ENCODE measurements around the gene FSTL1. TPM values are rescaled to one million over a fixed set of nuclear protein-coding genes. Genes with fewer than 3 reads are reported as not detected.

Gene FSTL1
- total RNA-seq, 2 experiments from 2014 or later, result 0.12 to 0.40 TPM

GRCh38 chr3:120432150-120432860 is 18.5 kb downstream of the FSTL1 start:
- no peak overlapping the region for H3K27ac Mint-ChIP-seq
- H3K4me3 Mint-ChIP-seq, result no peak overlapping the region
- H3K36me3 Mint-ChIP-seq, result no peaks in the 10 kb centered on the region
- DNase-seq, result no peak
- ChIA-PET CTCF (interaction anchor here (1.2 kb wide), 1 partner anchor 15 kb away, joined by 5 read pairs; no protein-coding TSS in a partner anchor), POLR2A (no interaction called here)
- intact Hi-C loops (cut with micrococcal nuclease), result no loop called here
- H3K9me3 Mint-ChIP-seq, result no peaks in the 10 kb centered on the region
- peaks cover 11% of the 10 kb centered on the region for H3K27me3 Mint-ChIP-seq
- no peaks in the 10 kb centered on the region for H3K4me1 Mint-ChIP-seq (ENCODE audit: low read depth)

- intact Hi-C loops (cut with micrococcal nuclease), result no loop called here
- DNase-seq, result no peak
- Mint-ChIP-seq H3K4me1 (ENCODE audit: low read depth) (no peaks in the 10 kb centered on the region), H3K36me3 (no peaks in the 10 kb centered on the region), H3K9me3 (no peaks in the 10 kb centered on the region), H3K27ac (no peak overlapping the region), H3K27me3 (peaks cover 8% of the 10 kb centered on the region), H3K4me3 (no peak overlapping the region)
- CTCF ChIA-PET, result no interaction called here
- POLR2A ChIA-PET, result no interaction called here
Observed at GRCh38 chr3:120429921-120430361, 20.9 kb downstream of the FSTL1 start.

- Mint-ChIP-seq H3K9me3 (no peaks in the 10 kb centered on the region), H3K27ac (no peak overlapping the region), H3K4me3 (no peak overlapping the region), H3K36me3 (no peaks in the 10 kb centered on the region), H3K4me1 (ENCODE audit: low read depth) (no peaks in the 10 kb centered on the region), H3K27me3 (peaks cover 10% of the 10 kb centered on the region)
- ChIA-PET POLR2A (no interaction called here), CTCF (no interaction called here)
- intact Hi-C loops (cut with micrococcal nuclease), result no loop called here
- no peak for DNase-seq
Observed at GRCh38 chr3:120428924-120429323, 21.9 kb downstream of the FSTL1 start.

GRCh38 chr3:120427201-120427600 is 23.6 kb downstream of the FSTL1 start:
- no peaks in the 10 kb centered on the region for H3K9me3 Mint-ChIP-seq
- ChIA-PET CTCF (no interaction called here), POLR2A (no interaction called here)
- DNase-seq, result no peak
- peaks cover 10% of the 10 kb centered on the region for H3K27me3 Mint-ChIP-seq
- intact Hi-C loops (cut with micrococcal nuclease), result no loop called here
- H3K4me1 Mint-ChIP-seq (ENCODE audit: low read depth), result no peaks in the 10 kb centered on the region
- H3K36me3 Mint-ChIP-seq, result no peaks in the 10 kb centered on the region
- no peak overlapping the region for H3K27ac Mint-ChIP-seq
- no peak overlapping the region for H3K4me3 Mint-ChIP-seq

GRCh38 chr3:120425572-120426250 is 25.1 kb downstream of the FSTL1 start:
- Mint-ChIP-seq H3K9me3 (no peaks in the 10 kb centered on the region), H3K27me3 (peaks cover 10% of the 10 kb centered on the region), H3K4me3 (no peak overlapping the region), H3K36me3 (no peaks in the 10 kb centered on the region), H3K4me1 (ENCODE audit: low read depth) (no peaks in the 10 kb centered on the region), H3K27ac (no peak overlapping the region)
- DNase-seq, result no peak
- intact Hi-C loops (cut with micrococcal nuclease), result no loop called here
- ChIA-PET POLR2A (no interaction called here), CTCF (interaction anchor here (1.0 to 1.5 kb wide), 2 partner anchors 136 to 182 kb away, joined by 5 read pairs; no protein-coding TSS in a partner anchor)

GRCh38 chr3:120424976-120425570 is 25.7 kb downstream of the FSTL1 start:
- H3K27ac Mint-ChIP-seq, result no peak overlapping the region
- H3K4me3 Mint-ChIP-seq, result no peak overlapping the region
- CTCF ChIA-PET, result interaction anchor here (1.0 to 1.5 kb wide), 2 partner anchors 136 to 181 kb away, joined by 5 read pairs; no protein-coding TSS in a partner anchor
- H3K27me3 Mint-ChIP-seq, result peaks cover 10% of the 10 kb centered on the region
- no peak for DNase-seq
- no peaks in the 10 kb centered on the region for H3K9me3 Mint-ChIP-seq
- no peaks in the 10 kb centered on the region for H3K36me3 Mint-ChIP-seq
- intact Hi-C loops (cut with micrococcal nuclease), result no loop called here
- POLR2A ChIA-PET, result no interaction called here
- H3K4me1 Mint-ChIP-seq (ENCODE audit: low read depth), result no peaks in the 10 kb centered on the region

- H3K4me3 Mint-ChIP-seq, result no peak overlapping the region
- H3K27ac Mint-ChIP-seq, result no peak overlapping the region
- no peak for DNase-seq
- ChIA-PET CTCF (interaction anchor here (1.0 kb wide), 1 partner anchor 134 kb away, joined by 3 read pairs; no protein-coding TSS in a partner anchor), POLR2A (no interaction called here)
- intact Hi-C loops (cut with micrococcal nuclease), result no loop called here
- no peaks in the 10 kb centered on the region for H3K36me3 Mint-ChIP-seq
- peaks cover 10% of the 10 kb centered on the region for H3K27me3 Mint-ChIP-seq
- no peaks in the 10 kb centered on the region for H3K4me1 Mint-ChIP-seq (ENCODE audit: low read depth)
- H3K9me3 Mint-ChIP-seq, result no peaks in the 10 kb centered on the region
Observed at GRCh38 chr3:120424506-120424905, 26.3 kb downstream of the FSTL1 start.

GRCh38 chr3:120423432-120423831 is 27.4 kb downstream of the FSTL1 start:
- H3K9me3 Mint-ChIP-seq, result no peaks in the 10 kb centered on the region
- POLR2A ChIA-PET, result interaction anchor here (0.6 kb wide), 1 partner anchor 33 kb away, joined by 4 read pairs; no protein-coding TSS in a partner anchor
- H3K27me3 Mint-ChIP-seq, result peaks cover 8% of the 10 kb centered on the region
- H3K36me3 Mint-ChIP-seq, result no peaks in the 10 kb centered on the region
- H3K27ac Mint-ChIP-seq, result no peak overlapping the region
- H3K4me3 Mint-ChIP-seq, result no peak overlapping the region
- peaks cover 4% of the 10 kb centered on the region for H3K4me1 Mint-ChIP-seq (ENCODE audit: low read depth)
- DNase-seq, result no peak
- CTCF ChIA-PET, result interaction anchor here (1.4 kb wide), 1 partner anchor 81 kb away, joined by 3 read pairs; no protein-coding TSS in a partner anchor
- intact Hi-C loops (cut with micrococcal nuclease), result no loop called here

- intact Hi-C loops (cut with micrococcal nuclease), result no loop called here
- peaks cover 4% of the 10 kb centered on the region for H3K27me3 Mint-ChIP-seq
- CTCF ChIA-PET, result interaction anchor here (0.9 to 8.5 kb wide), 5 partner anchors 9 to 178 kb away, joined by 3 to 241 read pairs (median 5); no protein-coding TSS in a partner anchor
Observed at GRCh38 chr3:120421926-120422325, 28.9 kb downstream of the FSTL1 start.

GRCh38 chr3:120420928-120421551 is 29.8 kb downstream of the FSTL1 start:
- H3K9me3 Mint-ChIP-seq, result no peaks in the 10 kb centered on the region
- no peak overlapping the region for H3K27ac Mint-ChIP-seq
- peaks cover 1% of the 10 kb centered on the region for H3K27me3 Mint-ChIP-seq
- DNase-seq, result no peak
- intact Hi-C loops (cut with micrococcal nuclease), result no loop called here
- POLR2A ChIA-PET, result no interaction called here
- H3K4me1 Mint-ChIP-seq (ENCODE audit: low read depth), result peaks cover 12% of the 10 kb centered on the region
- CTCF ChIA-PET, result interaction anchor here (2.0 to 8.5 kb wide), 3 partner anchors 138 to 177 kb away, joined by 5 to 241 read pairs (median 12); no protein-coding TSS in a partner anchor
- no peaks in the 10 kb centered on the region for H3K36me3 Mint-ChIP-seq
- no peak overlapping the region for H3K4me3 Mint-ChIP-seq

More at GRCh38 chr3:120421926-120422325, 28.9 kb downstream of the FSTL1 start:
- peaks cover 11% of the 10 kb centered on the region for H3K4me1 Mint-ChIP-seq (ENCODE audit: low read depth)
- no peaks in the 10 kb centered on the region for H3K9me3 Mint-ChIP-seq
- POLR2A ChIA-PET, result no interaction called here
- no peak overlapping the region for H3K4me3 Mint-ChIP-seq
- no peak for DNase-seq
- H3K27ac Mint-ChIP-seq, result no peak overlapping the region
- no peaks in the 10 kb centered on the region for H3K36me3 Mint-ChIP-seq

- Mint-ChIP-seq H3K4me3 (no peak overlapping the region), H3K36me3 (no peaks in the 10 kb centered on the region), H3K27ac (no peak overlapping the region), H3K4me1 (ENCODE audit: low read depth) (peaks cover 12% of the 10 kb centered on the region), H3K27me3 (peaks cover 1% of the 10 kb centered on the region), H3K9me3 (no peaks in the 10 kb centered on the region)
- intact Hi-C loops (cut with micrococcal nuclease), result no loop called here
- DNase-seq, result no peak
- ChIA-PET CTCF (interaction anchor here (3.3 to 8.5 kb wide), 2 partner anchors 139 to 176 kb away, joined by 12 to 241 read pairs; no protein-coding TSS in a partner anchor), POLR2A (no interaction called here)
Observed at GRCh38 chr3:120420360-120420759, 30.4 kb downstream of the FSTL1 start.

GRCh38 chr3:120419797-120420196 is 31.0 kb downstream of the FSTL1 start:
- H3K27me3 Mint-ChIP-seq, result peaks cover under 1% of the 10 kb centered on the region
- POLR2A ChIA-PET, result no interaction called here
- H3K36me3 Mint-ChIP-seq, result no peaks in the 10 kb centered on the region
- CTCF ChIA-PET, result interaction anchor here (1.7 to 8.5 kb wide), 4 partner anchors 137 to 375 kb away, joined by 5 to 241 read pairs (median 44); no protein-coding TSS in a partner anchor
- intact Hi-C loops (cut with micrococcal nuclease), result loop anchor here (1.0 to 5.0 kb wide), 3 partner anchors 327 to 597 kb away; partner anchors contain the start of gene GSK3B
- H3K4me3 Mint-ChIP-seq, result no peak overlapping the region
- no peaks in the 10 kb centered on the region for H3K9me3 Mint-ChIP-seq
- H3K27ac Mint-ChIP-seq, result no peak overlapping the region
- DNase-seq, result no peak
- H3K4me1 Mint-ChIP-seq (ENCODE audit: low read depth), result peaks cover 12% of the 10 kb centered on the region
